Hypothalamus (tissue), 51 donors: ENCODE measurements around the gene DDIT3.

ENCODE experiments used
- DNase-seq, 51 donors: peaks; one replicate each; lab custom pipeline; 2025; lab: John Stamatoyannopoulos, UW

Gene DDIT3

GRCh38 chr12:57471661-57472060, 48.7 kb downstream of the DDIT3 start:
- no peak for DNase-seq

- DNase-seq = no peak
Observed at GRCh38 chr12:57470970-57471656, 49.2 kb downstream of the DDIT3 start.

GRCh38 chr12:57470286-57470969, 49.9 kb downstream of the DDIT3 start:
- no peak for DNase-seq

GRCh38 chr12:57469296-57470164, 50.8 kb downstream of the DDIT3 start:
- DNase-seq = no peak

GRCh38 chr12:57467915-57468314, 52.4 kb downstream of the DDIT3 start:
- DNase-seq = no peak

- DNase-seq = no peak
Observed at GRCh38 chr12:57467212-57467874, 53.0 kb downstream of the DDIT3 start.
